Gastroesophageal sphincter (tissue), 4 donors: ENCODE data around the gene PLAC8L1. TPM values are rescaled to one million over a fixed set of nuclear protein-coding genes. Genes with fewer than 3 reads are reported as not detected.

Source experiments
- ATAC-seq: fragments of 150-250 bp; one replicate; pipeline ENCODE4 v1.9.1; 2016; ENCODE audit warnings: mild to moderate bottlenecking, moderate library complexity
- H3K27ac ChIP-seq, 4 donors: fragments of 200-600 bp; sonication (generic) in 3 of 4; 1 replicate in 3 of 4; 2 replicates in 1 of 4; pipeline ENCODE4 v1.5.1; 2016 to 2019
- H3K27me3 ChIP-seq: fragments of 200-600 bp; sonication (generic); one replicate; pipeline ENCODE4 v1.5.1; 2019
- H3K36me3 ChIP-seq, 2 donors: fragments of 200-600 bp; sonication (generic); one replicate each; pipeline ENCODE4 v1.5.1; 2019; ENCODE audit warnings: control low read depth in 1 of 2
- H3K4me1 ChIP-seq, 3 donors: fragments of 200-600 bp; sonication (generic); 1 replicate in 2 of 3; 2 replicates in 1 of 3; pipeline ENCODE4 v1.5.1; 2016 to 2019; ENCODE audit warnings: control low read depth in 2 of 3
- H3K4me3 ChIP-seq, 2 donors: fragments of 200-600 bp; sonication (generic); one replicate each; pipeline ENCODE4 v1.5.1; 2019; ENCODE audit warnings: mild to moderate bottlenecking in 1 of 2, moderate library complexity in 1 of 2
- H3K9me3 ChIP-seq, 3 donors: fragments of 200-600 bp; sonication (generic); one replicate each; pipeline ENCODE4 v1.5.1; 2017 to 2019; ENCODE audit warnings: control low read depth in 2 of 3
- CTCF ChIP-seq, 4 experiments: fragments of 200-600 bp in 2 of 4; fragments of 450-650 bp in 2 of 4; sonication (generic) in 1 of 4; IDR thresholded peaks; one replicate each; pipeline ENCODE4 v1.5.1; 2017 to 2019; ENCODE audit warnings: antibody characterized with exemption in 4 of 4, mild to moderate bottlenecking in 2 of 4, moderate library complexity in 2 of 4
- EP300 ChIP-seq: sonication (generic); formaldehyde crosslinking; IDR thresholded peaks from one replicate; pipeline ENCODE4 v1.6.1; 2017; ENCODE audit warnings: antibody characterized with exemption, mild to moderate bottlenecking
- POLR2A ChIP-seq, 2 donors: fragments of 450-650 bp; IDR thresholded peaks; one replicate each; pipeline ENCODE4 v1.6.1; 2017; ENCODE audit warnings: antibody characterized with exemption in 2 of 2, mild to moderate bottlenecking in 2 of 2, moderate library complexity in 1 of 2
- POLR2AphosphoS5 ChIP-seq: sonication (generic); formaldehyde crosslinking; IDR thresholded peaks from one replicate; pipeline ENCODE4 v1.6.1; 2017; ENCODE audit warnings: antibody characterized with exemption
- WGBS, 2 donors: methylation state at CpG; one replicate each; pipeline ENCODE4 v1.1.5; 2018; ENCODE audit warnings: low coverage in 1 of 2; 5-methylcytosine and 5-hydroxymethylcytosine counted together
- total RNA-seq, 4 donors: library from RNA; depleted of rRNA; stranded (reverse); fragments of >200 nt; gene quantifications; one replicate each; pipeline ENCODE4 v1.1.0, GENCODE V29; 2016

PLAC8L1 gene
- total RNA-seq: 1 to 10 TPM in 1 of 4 donors, not detected in 3; 1.2 TPM

DNA sequence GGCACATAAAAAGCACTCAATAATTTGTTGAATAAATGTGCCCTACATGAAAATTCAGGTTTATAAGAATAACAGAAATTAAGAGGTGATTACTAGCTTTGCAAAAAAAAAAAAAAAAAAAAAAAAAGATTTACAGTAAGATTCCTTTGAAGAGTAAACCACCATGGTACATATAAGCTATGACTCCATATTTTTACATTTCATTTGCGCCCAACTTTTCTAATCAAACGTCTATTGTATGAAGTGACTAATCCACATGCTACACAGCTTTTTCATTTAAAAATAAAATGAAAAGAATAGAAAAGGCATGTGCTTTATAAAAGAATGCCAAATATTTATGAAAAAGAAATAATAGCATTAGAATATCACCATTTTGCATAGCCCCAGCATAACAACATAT, at the start of gene PLAC8L1:
Gene PLAC8L1 (minus strand): TSS at position 101 of the 400 bp plus-strand sequence. CDS start 1,266 bp downstream, outside the sequence.
- H3K36me3 ChIP-seq: peaks cover 0 to 13% of the 10 kb centered on the region in 2 donors
- H3K27ac ChIP-seq: no peak within 1 kb of the TSS
- H3K4me1 ChIP-seq: no peaks in the 10 kb centered on the region
- no peaks in the 10 kb centered on the region for H3K9me3 ChIP-seq
- H3K27me3 ChIP-seq: no peaks in the 10 kb centered on the region
- TF ChIP-seq POLR2A (IDR thresholded peaks at IDR 0.05): no peak
- no peak for TF ChIP-seq CTCF (IDR thresholded peaks at IDR 0.05)
- TF ChIP-seq EP300: no peak
- TF ChIP-seq POLR2AphosphoS5: no peak
- WGBS, 2 donors: 87 to 95% methylated on average over 2 of the region's 2 CpGs
- no peak for ATAC-seq
- H3K4me3 ChIP-seq: no peak within 1 kb of the TSS

GRCh38 chr5:146151970-146152369, 46.6 kb upstream of the PLAC8L1 start:
- Histone ChIP-seq H3K36me3 (peaks cover 5 to 100% of the 10 kb centered on the region in 2 donors), H3K27ac (no peak overlapping the region), H3K4me1 (no peaks in the 10 kb centered on the region), H3K9me3 (no peaks in the 10 kb centered on the region), H3K27me3 (no peaks in the 10 kb centered on the region), H3K4me3 (no peak overlapping the region)
- TF ChIP-seq POLR2AphosphoS5: no peak
- TF ChIP-seq CTCF (IDR thresholded peaks at IDR 0.05): no peak
- no peak for TF ChIP-seq POLR2A (IDR thresholded peaks at IDR 0.05)
- TF ChIP-seq EP300: no peak
- ATAC-seq: no peak
- WGBS, 2 donors: 57 to 88% methylated on average over 2 to 3 of the region's 3 CpGs

DNA sequence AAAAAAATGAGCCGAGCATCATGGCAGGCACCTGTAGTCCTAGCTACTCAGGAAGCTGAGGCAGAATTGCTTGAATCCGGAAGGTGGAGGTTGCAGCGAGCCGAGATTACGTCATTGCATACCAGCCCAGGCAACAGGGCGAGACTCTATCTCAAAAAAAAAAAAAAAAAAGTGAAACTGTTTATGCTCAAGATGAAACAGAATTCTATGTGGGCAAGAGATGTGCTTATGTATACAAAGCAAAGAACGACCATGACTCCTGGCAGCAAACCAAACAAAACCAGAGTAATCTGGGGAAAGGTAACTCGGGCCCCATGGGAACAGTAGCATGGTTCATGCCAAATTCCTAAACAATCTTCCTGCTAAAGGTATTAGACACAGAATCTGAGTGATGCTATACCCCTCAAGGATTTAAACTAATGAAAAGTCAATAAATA, 32.6 kb upstream of the PLAC8L1 start:
- Histone ChIP-seq H3K4me1 (no peaks in the 10 kb centered on the region), H3K36me3 (peaks cover 5 to 99% of the 10 kb centered on the region in 2 donors), H3K4me3 (no peak overlapping the region), H3K9me3 (no peaks in the 10 kb centered on the region), H3K27me3 (no peaks in the 10 kb centered on the region), H3K27ac (no peak overlapping the region)
- TF ChIP-seq POLR2AphosphoS5: no peak
- no peak for TF ChIP-seq POLR2A (IDR thresholded peaks at IDR 0.05)
- TF ChIP-seq CTCF (IDR thresholded peaks at IDR 0.05): no peak
- no peak for TF ChIP-seq EP300
- no peak for ATAC-seq
- 35 to 59% methylated on average over 3 to 8 of the region's 8 CpGs for WGBS, 2 donors

DNA sequence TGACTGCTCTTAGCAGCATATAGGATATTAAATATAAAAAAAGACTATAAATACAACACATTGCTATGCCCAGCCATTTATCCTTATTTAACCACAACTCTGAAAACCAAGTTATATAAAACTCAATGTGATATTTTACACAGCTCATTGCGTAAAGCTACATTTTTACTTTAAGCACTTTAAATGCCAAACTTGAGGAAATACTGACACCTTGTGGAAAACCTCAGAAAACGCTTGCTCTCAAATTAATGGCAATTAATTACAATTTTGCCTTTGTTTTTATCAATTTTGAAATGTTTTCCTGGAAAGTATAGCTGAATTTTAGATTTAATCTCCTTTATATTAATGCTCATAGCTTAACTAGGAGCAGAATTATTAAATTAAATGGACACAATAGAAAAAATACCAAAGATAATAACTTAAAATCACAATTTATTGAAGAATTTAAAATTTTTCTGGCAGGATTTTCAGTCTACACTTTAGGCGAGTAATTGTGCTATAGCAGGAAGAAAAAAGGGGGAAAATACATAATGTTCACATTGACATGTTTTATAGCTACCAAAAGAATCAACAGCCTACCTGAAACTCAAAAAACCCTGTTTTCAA, 25.2 kb upstream of the PLAC8L1 start:
- TF ChIP-seq EP300 (no peak), CTCF (IDR thresholded peaks at IDR 0.05) (peak; percentile 38 to 51 (median 49))
- Histone ChIP-seq H3K9me3 (no peaks in the 10 kb centered on the region), H3K36me3 (peaks cover 3 to 92% of the 10 kb centered on the region in 2 donors), H3K4me3 (no peak overlapping the region), H3K27me3 (no peaks in the 10 kb centered on the region), H3K27ac (no peak overlapping the region), H3K4me1 (no peaks in the 10 kb centered on the region)
- ATAC-seq: no peak
- 44 to 53% methylated on average over 3 of the region's 3 CpGs for WGBS, 2 donors

DNA sequence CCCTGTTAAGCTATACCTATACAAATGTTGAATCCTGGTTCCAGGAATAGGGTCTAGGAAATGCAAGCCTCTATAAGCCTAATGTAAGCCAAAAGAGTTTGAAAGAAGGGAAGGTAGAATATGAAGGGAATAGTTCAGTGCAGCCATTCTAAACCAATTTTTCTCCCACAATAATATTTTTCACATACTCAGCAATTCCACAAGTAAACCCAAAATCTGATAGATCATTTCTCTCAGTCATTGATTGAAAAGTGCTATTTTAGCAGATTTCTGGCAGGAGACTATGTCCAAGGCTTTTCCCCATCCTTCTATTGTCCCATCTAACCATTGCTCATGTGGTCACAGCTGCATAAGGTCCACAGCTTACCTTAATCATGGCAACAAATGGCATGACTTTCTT, 20.7 kb upstream of the PLAC8L1 start:
- no peak for TF ChIP-seq POLR2AphosphoS5
- TF ChIP-seq POLR2A (IDR thresholded peaks at IDR 0.05): no peak
- TF ChIP-seq CTCF (IDR thresholded peaks at IDR 0.05): no peak
- TF ChIP-seq EP300: no peak
- peaks cover 7 to 93% of the 10 kb centered on the region in 2 donors for H3K36me3 ChIP-seq
- H3K27ac ChIP-seq: no peak overlapping the region
- H3K4me3 ChIP-seq: no peak overlapping the region
- ATAC-seq: no peak
- no peaks in the 10 kb centered on the region for H3K4me1 ChIP-seq
- H3K27me3 ChIP-seq: no peaks in the 10 kb centered on the region
- H3K9me3 ChIP-seq: no peaks in the 10 kb centered on the region
